Mesenchymal stem cell (in vitro differentiated cells and primary cell): ENCODE data around the gene LASP1NB.
A peak's percentile ranks its signal among the peaks of the same experiment; 100 is the strongest.

Source experiments
- DNase-seq: peaks from one replicate; pipeline ENCODE4 v3.0.0-alpha.2; 2013
- H2AFZ ChIP-seq: one replicate; pipeline ENCODE4 v1.6.1; 2013; ENCODE audit warnings: low read depth, mild to moderate bottlenecking, control low read depth, inconsistent platforms, low read length, moderate library complexity
- H2AK5ac ChIP-seq: 2 replicates; pipeline ENCODE4 v1.6.1; 2013; ENCODE audit warnings: low read length, moderate library complexity, mild to moderate bottlenecking, inconsistent platforms; ENCODE audit not compliant: severe bottlenecking
- H2BK120ac ChIP-seq: one replicate; pipeline ENCODE4 v1.6.1; 2013; ENCODE audit warnings: low read depth, mild to moderate bottlenecking, inconsistent platforms, low read length, moderate library complexity
- H2BK12ac ChIP-seq, 2 experiments: one replicate each; pipeline ENCODE4 v1.6.1; 2013; ENCODE audit warnings: inconsistent platforms in 2 of 2, low read length in 2 of 2, mild to moderate bottlenecking in 2 of 2, moderate library complexity in 2 of 2, control low read depth in 1 of 2
- H2BK15ac ChIP-seq: one replicate; pipeline ENCODE4 v1.6.1; 2013; ENCODE audit warnings: mild to moderate bottlenecking, low read depth, inconsistent platforms; ENCODE audit not compliant: poor library complexity, severe bottlenecking
- H2BK5ac ChIP-seq: 2 replicates; pipeline ENCODE4 v1.6.1; 2013; ENCODE audit warnings: low read depth, mild to moderate bottlenecking, low read length, control low read depth, inconsistent platforms; ENCODE audit not compliant: poor library complexity, severe bottlenecking
- H3K14ac ChIP-seq, 2 experiments: one replicate each; pipeline ENCODE4 v1.6.1; 2013; ENCODE audit warnings: inconsistent platforms in 2 of 2, low read length in 2 of 2, control low read depth in 1 of 2, mild to moderate bottlenecking in 1 of 2, moderate library complexity in 1 of 2
- H3K18ac ChIP-seq, 2 experiments: one replicate each; pipeline ENCODE4 v1.6.1; 2013; ENCODE audit warnings: inconsistent platforms in 2 of 2, low read length in 2 of 2, control low read depth in 1 of 2, low read depth in 1 of 2, mild to moderate bottlenecking in 1 of 2
- H3K23ac ChIP-seq, 2 experiments: one replicate each; pipeline ENCODE4 v1.6.1; 2013; ENCODE audit warnings: inconsistent platforms in 2 of 2, low read length in 2 of 2, mild to moderate bottlenecking in 2 of 2, moderate library complexity in 2 of 2, control low read depth in 1 of 2
- H3K27ac ChIP-seq: 2 replicates; pipeline ENCODE4 v1.5.1; 2013; ENCODE audit warnings: mild to moderate bottlenecking, moderate library complexity, low read length, control low read depth, inconsistent platforms; ENCODE audit not compliant: poor library complexity, severe bottlenecking
- H3K27me3 ChIP-seq, 2 experiments: 2 replicates each; pipeline versions ENCODE4 v1.6.1 to v1.7.0; 2013; ENCODE audit warnings: low read length in 2 of 2, mild to moderate bottlenecking in 2 of 2, moderate library complexity in 2 of 2, control low read depth in 1 of 2, inconsistent platforms in 1 of 2; ENCODE audit not compliant: control insufficient read depth in 1 of 2, insufficient read depth in 1 of 2
- H3K36me3 ChIP-seq, 2 experiments: 2 replicates each; pipeline versions ENCODE4 v1.6.1 to v1.7.0; 2013; ENCODE audit warnings: low read length in 2 of 2, control low read depth in 1 of 2, inconsistent platforms in 1 of 2, low read depth in 1 of 2, mild to moderate bottlenecking in 1 of 2; ENCODE audit not compliant: insufficient read depth in 2 of 2, control insufficient read depth in 1 of 2
- H3K4ac ChIP-seq, 2 experiments: one replicate each; pipeline ENCODE4 v1.6.1; 2013; ENCODE audit warnings: inconsistent platforms in 2 of 2, low read length in 2 of 2, mild to moderate bottlenecking in 2 of 2, moderate library complexity in 2 of 2, control low read depth in 1 of 2, low read depth in 1 of 2
- H3K4me1 ChIP-seq: 2 replicates; pipeline ENCODE4 v1.6.1; 2013; ENCODE audit warnings: low read depth, low read length, control low read depth; ENCODE audit not compliant: control insufficient read depth, insufficient read depth
- H3K4me2 ChIP-seq: 2 replicates; pipeline ENCODE4 v1.6.1; 2013; ENCODE audit warnings: low read length, mild to moderate bottlenecking, inconsistent platforms; ENCODE audit not compliant: poor library complexity, severe bottlenecking
- H3K4me3 ChIP-seq, 2 experiments: 2 replicates each; pipeline versions ENCODE4 v1.5.1 to v1.7.0; 2013; ENCODE audit warnings: low read length in 2 of 2, mild to moderate bottlenecking in 2 of 2, control low read depth in 1 of 2, low read depth in 1 of 2; ENCODE audit not compliant: insufficient read depth in 1 of 2
- H3K79me1 ChIP-seq: replicated peaks from 2 replicates; pipeline ENCODE4 v1.6.1; 2013; ENCODE audit warnings: mild to moderate bottlenecking, control low read depth, low read length, inconsistent platforms; ENCODE audit not compliant: poor library complexity, severe bottlenecking
- H3K9ac ChIP-seq: 2 replicates; pipeline ENCODE4 v1.7.0; 2013; ENCODE audit warnings: mild to moderate bottlenecking, low read length, moderate library complexity
- H3K9me3 ChIP-seq: 2 replicates; pipeline ENCODE4 v1.7.0; 2013; ENCODE audit warnings: mild to moderate bottlenecking, low read length; ENCODE audit not compliant: control insufficient read depth
- H4K8ac ChIP-seq: one replicate; pipeline ENCODE4 v1.6.1; 2013; ENCODE audit warnings: inconsistent platforms, mild to moderate bottlenecking, low read length, moderate library complexity
- H4K91ac ChIP-seq: one replicate; pipeline ENCODE4 v1.6.1; 2013; ENCODE audit warnings: mild to moderate bottlenecking, low read length, inconsistent platforms
- WGBS: methylation state at CpG from one replicate; pipeline ENCODE4 v1.1.7; 2013; ENCODE audit warnings: mixed read lengths; 5-methylcytosine and 5-hydroxymethylcytosine counted together

Gene LASP1NB

GRCh38 chr17:38940404-38940803, 15.0 kb downstream of the LASP1NB start:
- Histone ChIP-seq H3K18ac (no peak overlapping the region), H3K27me3 (no peaks in the 10 kb centered on the region), H2BK5ac (no peak overlapping the region)

GRCh38 chr17:38942696-38943334, 17.4 kb downstream of the LASP1NB start:
- Histone ChIP-seq H3K23ac (no peak overlapping the region), H4K91ac (no peak overlapping the region), H3K4ac (no peak overlapping the region), H3K27me3 (no peaks in the 10 kb centered on the region), H2AFZ (no peak overlapping the region), H2BK12ac (no peak overlapping the region), H2AK5ac (no peak overlapping the region), H4K8ac (no peak overlapping the region), H3K4me3 (peak overlapping the region in 1 of 2 experiments; percentile 6), H3K4me2 (no peak overlapping the region), H3K79me1 (no peaks in the 10 kb centered on the region), H2BK15ac (no peak overlapping the region), H2BK5ac (no peak overlapping the region), H3K27ac (no peak overlapping the region), H2BK120ac (no peak overlapping the region), H3K9ac (peak overlapping the region; percentile 36), H3K18ac (no peak overlapping the region), H3K4me1 (no peaks in the 10 kb centered on the region), H3K9me3 (no peaks in the 10 kb centered on the region), H3K36me3 (no peaks in the 10 kb centered on the region), H3K14ac (no peak overlapping the region)
- no peak for DNase-seq
- WGBS = 91% methylated on average over 2 of the region's 4 CpGs

More at GRCh38 chr17:38940404-38940803, 15.0 kb downstream of the LASP1NB start:
- Histone ChIP-seq H3K14ac (no peak overlapping the region), H3K4me1 (no peaks in the 10 kb centered on the region), H4K91ac (no peak overlapping the region), H2AFZ (no peak overlapping the region), H3K23ac (no peak overlapping the region), H3K9me3 (no peaks in the 10 kb centered on the region), H2BK120ac (no peak overlapping the region), H2BK15ac (no peak overlapping the region), H3K27ac (no peak overlapping the region), H2BK12ac (no peak overlapping the region), H3K9ac (no peak overlapping the region), H3K4ac (no peak overlapping the region), H3K4me3 (no peak overlapping the region), H3K36me3 (no peaks in the 10 kb centered on the region), H2AK5ac (no peak overlapping the region), H3K79me1 (no peaks in the 10 kb centered on the region), H3K4me2 (no peak overlapping the region), H4K8ac (no peak overlapping the region)
- WGBS = 100% methylated on average over 1 of the region's 1 CpG
- DNase-seq = no peak

GRCh38 chr17:38943607-38944006, 18.2 kb downstream of the LASP1NB start:
- H2AFZ ChIP-seq = no peak overlapping the region
- H3K4me2 ChIP-seq = no peak overlapping the region
- H3K9me3 ChIP-seq = no peaks in the 10 kb centered on the region
- WGBS = 89% methylated on average over 6 of the region's 8 CpGs
- no peaks in the 10 kb centered on the region for H3K27me3 ChIP-seq
- H3K4me1 ChIP-seq = no peaks in the 10 kb centered on the region
- no peak overlapping the region for H2BK12ac ChIP-seq
- H3K27ac ChIP-seq = no peak overlapping the region
- H3K23ac ChIP-seq = no peak overlapping the region
- no peak overlapping the region for H3K4me3 ChIP-seq
- no peak overlapping the region for H2AK5ac ChIP-seq
- no peak overlapping the region for H3K18ac ChIP-seq
- no peaks in the 10 kb centered on the region for H3K36me3 ChIP-seq
- H2BK120ac ChIP-seq = no peak overlapping the region
- H4K8ac ChIP-seq = no peak overlapping the region
- no peak overlapping the region for H2BK5ac ChIP-seq
- no peak overlapping the region for H3K9ac ChIP-seq
- H3K4ac ChIP-seq = no peak overlapping the region
- H3K79me1 ChIP-seq = no peaks in the 10 kb centered on the region
- no peak overlapping the region for H3K14ac ChIP-seq
- no peak overlapping the region for H2BK15ac ChIP-seq
- no peak overlapping the region for H4K91ac ChIP-seq
- DNase-seq = no peak

GRCh38 chr17:38947189-38947588, 21.8 kb downstream of the LASP1NB start:
- Histone ChIP-seq H2AK5ac (no peak overlapping the region), H2BK15ac (no peak overlapping the region), H2AFZ (no peak overlapping the region), H3K18ac (no peak overlapping the region), H4K8ac (no peak overlapping the region), H2BK5ac (no peak overlapping the region), H3K79me1 (no peaks in the 10 kb centered on the region), H2BK120ac (no peak overlapping the region), H2BK12ac (no peak overlapping the region), H3K4me2 (no peak overlapping the region), H3K36me3 (no peaks in the 10 kb centered on the region), H3K9me3 (no peaks in the 10 kb centered on the region), H3K27ac (no peak overlapping the region), H3K14ac (no peak overlapping the region), H3K9ac (no peak overlapping the region), H3K27me3 (no peaks in the 10 kb centered on the region), H3K4ac (no peak overlapping the region), H3K23ac (no peak overlapping the region), H4K91ac (no peak overlapping the region), H3K4me1 (no peaks in the 10 kb centered on the region), H3K4me3 (no peak overlapping the region)
- DNase-seq = no peak
- 90% methylated on average over 2 of the region's 2 CpGs for WGBS
